GM19463 (cell line): ENCODE results near the gene BANP.
"Not testable (repeated sequence)": the region's sequence is repeated elsewhere in the genome, so short reads cannot be mapped to it uniquely, and the experiment has no call there.

Experiments used
- ATAC-seq: cut with Tn5 transposase; IDR thresholded peaks from one replicate; pipeline ENCODE4 v1.9.1; 2021; ENCODE audit warnings: mild to moderate bottlenecking, moderate library complexity; ENCODE audit not compliant: unreplicated experiment

The BANP gene

GRCh38 chr16:87965417-87965816, 14.2 kb downstream of the BANP start:
- no peak for ATAC-seq

- no peak for ATAC-seq
Measured at GRCh38 chr16:87966064-87966645, 14.9 kb downstream of the BANP start.

GRCh38 chr16:87966685-87967185, 15.5 kb downstream of the BANP start:
- ATAC-seq: no peak

GRCh38 chr16:87968541-87968940, 17.3 kb downstream of the BANP start:
- ATAC-seq: no peak

GRCh38 chr16:87970186-87970585, 19.0 kb downstream of the BANP start:
- no peak for ATAC-seq

GRCh38 chr16:87971933-87972332, 20.7 kb downstream of the BANP start:
- no peak for ATAC-seq

GRCh38 chr16:87973717-87974116, 22.5 kb downstream of the BANP start:
- no peak for ATAC-seq

- no peak for ATAC-seq
Measured at GRCh38 chr16:87974178-87974577, 22.9 kb downstream of the BANP start.

- ATAC-seq: no peak
Measured at GRCh38 chr16:87976665-87977064, 25.4 kb downstream of the BANP start.

GRCh38 chr16:87978127-87978526, 26.9 kb downstream of the BANP start:
- ATAC-seq: no peak

- no peak for ATAC-seq
Measured at GRCh38 chr16:87979352-87979751, 28.1 kb downstream of the BANP start.

- ATAC-seq: not testable (repeated sequence)
Measured at GRCh38 chr16:87979911-87980630, 28.8 kb downstream of the BANP start.

- ATAC-seq: not testable (repeated sequence)
Measured at GRCh38 chr16:87981376-87981775, 30.1 kb downstream of the BANP start.

GRCh38 chr16:87982581-87983041, 31.4 kb downstream of the BANP start:
- ATAC-seq: no peak

GRCh38 chr16:87983072-87983736, 32.0 kb downstream of the BANP start:
- not testable (repeated sequence) for ATAC-seq

GRCh38 chr16:87983737-87984097, 32.5 kb downstream of the BANP start:
- ATAC-seq: not testable (repeated sequence)

GRCh38 chr16:87984180-87984579, 32.9 kb downstream of the BANP start:
- not testable (repeated sequence) for ATAC-seq

GRCh38 chr16:87984632-87985267, 33.5 kb downstream of the BANP start:
- ATAC-seq: no peak

GRCh38 chr16:87985493-87985892, 34.3 kb downstream of the BANP start:
- ATAC-seq: not testable (repeated sequence)

- ATAC-seq: not testable (repeated sequence)
Measured at GRCh38 chr16:87986361-87986849, 35.2 kb downstream of the BANP start.

GRCh38 chr16:87988596-87988995, 37.4 kb downstream of the BANP start:
- ATAC-seq: not testable (repeated sequence)
